GM12864 (cell line): ENCODE measurements around the gene PTPN14.

Experiments
- DNase-seq: peaks from one replicate; pipeline ENCODE4 v3.0.0-alpha.2; 2011; ENCODE audit warnings: low read depth
- H3K4me3 ChIP-seq: 2 replicates; pipeline ENCODE4 v1.5.1; 2011; ENCODE audit warnings: mild to moderate bottlenecking, low read depth, low read length, control low read depth
- TF ChIP-seq, protein P1 (sequence below): IDR thresholded peaks from 2 replicates; pipeline ENCODE4 v1.5.1; 2011; ENCODE audit warnings: low read depth, mild to moderate bottlenecking, moderate library complexity, low read length, control low read depth, inconsistent platforms; ENCODE audit errors: missing control alignments

The PTPN14 gene

DNA sequence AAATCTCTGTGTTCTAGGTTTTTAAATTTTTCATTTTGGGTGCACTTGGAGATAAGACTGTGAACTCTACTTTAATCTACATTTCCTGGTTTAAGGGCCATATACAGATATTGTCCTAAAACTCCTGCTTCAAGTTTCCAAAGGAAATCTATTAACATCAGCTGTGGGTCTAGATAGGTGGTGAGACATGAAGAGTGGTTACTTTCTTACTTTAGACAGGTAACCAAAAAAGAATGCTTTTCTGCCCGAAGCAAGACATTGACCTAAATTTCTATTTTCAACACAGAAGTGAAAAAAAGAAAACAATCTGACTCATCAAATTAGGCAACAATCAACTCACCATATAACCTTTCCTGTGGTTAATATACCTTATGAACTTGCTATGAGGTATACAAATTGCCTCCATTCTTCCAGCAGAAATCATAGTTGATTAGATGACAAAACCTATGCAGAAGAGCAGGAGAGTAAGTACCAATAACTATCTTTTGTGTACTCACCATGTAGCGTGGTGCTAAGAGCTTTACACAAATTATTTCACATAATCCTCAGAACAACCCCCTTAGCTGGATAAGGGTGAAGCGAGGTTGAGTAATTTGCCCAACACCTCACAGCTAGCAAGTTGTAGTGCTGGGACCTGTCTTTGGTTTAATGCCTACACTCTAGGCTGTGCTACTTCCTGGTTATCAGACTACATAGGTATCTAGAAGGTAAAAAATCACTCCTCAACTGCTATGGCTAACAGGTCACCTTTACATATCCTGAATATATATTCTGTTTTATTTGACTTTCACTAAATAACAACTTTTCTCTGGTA is 23.4 kb upstream of the PTPN14 start:
- no peak overlapping the region for H3K4me3 ChIP-seq
- TF ChIP-seq, protein P1, sequence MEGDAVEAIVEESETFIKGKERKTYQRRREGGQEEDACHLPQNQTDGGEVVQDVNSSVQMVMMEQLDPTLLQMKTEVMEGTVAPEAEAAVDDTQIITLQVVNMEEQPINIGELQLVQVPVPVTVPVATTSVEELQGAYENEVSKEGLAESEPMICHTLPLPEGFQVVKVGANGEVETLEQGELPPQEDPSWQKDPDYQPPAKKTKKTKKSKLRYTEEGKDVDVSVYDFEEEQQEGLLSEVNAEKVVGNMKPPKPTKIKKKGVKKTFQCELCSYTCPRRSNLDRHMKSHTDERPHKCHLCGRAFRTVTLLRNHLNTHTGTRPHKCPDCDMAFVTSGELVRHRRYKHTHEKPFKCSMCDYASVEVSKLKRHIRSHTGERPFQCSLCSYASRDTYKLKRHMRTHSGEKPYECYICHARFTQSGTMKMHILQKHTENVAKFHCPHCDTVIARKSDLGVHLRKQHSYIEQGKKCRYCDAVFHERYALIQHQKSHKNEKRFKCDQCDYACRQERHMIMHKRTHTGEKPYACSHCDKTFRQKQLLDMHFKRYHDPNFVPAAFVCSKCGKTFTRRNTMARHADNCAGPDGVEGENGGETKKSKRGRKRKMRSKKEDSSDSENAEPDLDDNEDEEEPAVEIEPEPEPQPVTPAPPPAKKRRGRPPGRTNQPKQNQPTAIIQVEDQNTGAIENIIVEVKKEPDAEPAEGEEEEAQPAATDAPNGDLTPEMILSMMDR, result no peak
- no peak for DNase-seq

DNA sequence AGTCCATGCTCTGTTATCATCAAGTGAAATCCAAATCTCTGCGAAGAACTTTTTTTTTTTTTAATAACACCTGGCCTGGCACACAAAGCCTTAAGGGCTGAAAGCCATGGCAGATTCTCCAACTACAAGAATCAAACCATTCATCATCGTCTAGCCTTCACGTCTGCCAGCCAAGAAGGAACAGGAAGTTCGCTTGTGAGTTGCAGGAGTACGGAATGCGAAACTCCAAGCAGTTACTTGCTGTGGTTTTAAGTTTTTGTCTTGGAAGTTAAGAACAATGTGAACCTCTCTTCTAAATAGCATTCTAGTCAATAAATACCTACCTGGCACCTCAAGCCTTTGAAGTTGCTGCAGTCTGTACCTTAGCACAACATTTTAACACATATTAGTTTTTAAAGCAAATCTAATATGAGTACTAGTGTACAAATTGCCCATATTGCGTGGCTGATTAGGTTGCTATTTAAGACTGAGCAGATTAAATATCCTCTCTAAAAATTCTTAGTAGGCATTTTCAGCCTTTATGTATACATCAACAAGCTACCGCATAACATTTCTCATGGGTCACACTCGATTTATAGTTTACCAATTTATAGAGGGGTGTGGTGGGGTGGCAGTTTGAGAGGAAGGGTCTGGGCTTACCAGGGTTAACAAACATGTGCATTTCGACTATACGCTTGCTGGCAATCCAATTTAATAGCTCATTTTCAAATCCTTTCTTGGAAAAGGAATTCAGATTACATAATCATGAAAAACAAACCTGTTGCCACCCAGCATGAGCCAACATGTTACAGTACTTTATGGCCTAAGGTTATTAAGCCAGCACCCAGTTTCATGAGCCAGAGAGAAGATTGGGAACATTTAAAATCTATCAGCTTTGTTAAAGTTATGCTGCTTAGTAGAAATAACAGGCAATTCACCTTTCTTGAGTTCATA is 22.2 kb upstream of the PTPN14 start:
- no peak overlapping the region for H3K4me3 ChIP-seq
- no peak for DNase-seq
- TF ChIP-seq, protein P1, result no peak

DNA sequence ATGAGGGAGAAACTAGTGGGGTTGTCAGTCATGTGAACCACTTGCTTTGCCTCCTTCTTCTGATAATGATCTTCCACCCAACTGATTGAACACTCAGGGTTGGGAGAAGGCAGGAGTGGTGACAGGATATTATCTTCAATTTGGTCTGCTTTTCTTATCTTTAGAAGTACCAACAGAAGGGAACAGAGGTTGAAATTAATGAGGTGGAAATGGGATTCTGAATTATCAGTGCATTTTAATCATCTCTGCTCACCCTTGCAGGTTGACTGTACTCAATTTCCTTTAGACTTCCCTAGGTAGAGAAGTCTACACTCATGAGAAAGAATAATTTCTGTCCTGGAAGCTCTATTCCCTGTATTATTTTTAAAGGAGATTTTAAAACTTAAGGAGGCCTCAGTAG is 19.9 kb upstream of the PTPN14 start:
- TF ChIP-seq, protein P1, result no peak
- no peak overlapping the region for H3K4me3 ChIP-seq
- no peak for DNase-seq

DNA sequence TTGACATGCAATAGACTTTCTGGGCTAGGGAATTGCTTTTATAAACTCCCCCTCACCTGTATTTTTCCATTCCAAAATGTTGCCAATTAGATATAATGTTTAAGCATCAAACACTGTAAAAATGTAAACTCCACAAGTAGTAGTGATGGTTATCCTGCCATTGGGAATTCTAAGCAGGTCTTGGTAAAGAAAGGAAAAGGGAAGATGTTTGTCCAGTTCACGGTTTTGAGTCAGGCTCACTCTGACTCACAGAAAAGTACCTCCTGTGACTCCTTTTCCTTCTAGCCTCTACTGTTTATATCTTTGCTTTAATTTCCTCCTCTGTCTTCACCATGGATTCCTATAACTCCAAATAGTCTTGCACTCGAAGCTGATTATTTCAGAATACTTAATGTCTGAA is 19.0 kb upstream of the PTPN14 start:
- TF ChIP-seq, protein P1, result no peak
- no peak overlapping the region for H3K4me3 ChIP-seq
- DNase-seq, result no peak

DNA sequence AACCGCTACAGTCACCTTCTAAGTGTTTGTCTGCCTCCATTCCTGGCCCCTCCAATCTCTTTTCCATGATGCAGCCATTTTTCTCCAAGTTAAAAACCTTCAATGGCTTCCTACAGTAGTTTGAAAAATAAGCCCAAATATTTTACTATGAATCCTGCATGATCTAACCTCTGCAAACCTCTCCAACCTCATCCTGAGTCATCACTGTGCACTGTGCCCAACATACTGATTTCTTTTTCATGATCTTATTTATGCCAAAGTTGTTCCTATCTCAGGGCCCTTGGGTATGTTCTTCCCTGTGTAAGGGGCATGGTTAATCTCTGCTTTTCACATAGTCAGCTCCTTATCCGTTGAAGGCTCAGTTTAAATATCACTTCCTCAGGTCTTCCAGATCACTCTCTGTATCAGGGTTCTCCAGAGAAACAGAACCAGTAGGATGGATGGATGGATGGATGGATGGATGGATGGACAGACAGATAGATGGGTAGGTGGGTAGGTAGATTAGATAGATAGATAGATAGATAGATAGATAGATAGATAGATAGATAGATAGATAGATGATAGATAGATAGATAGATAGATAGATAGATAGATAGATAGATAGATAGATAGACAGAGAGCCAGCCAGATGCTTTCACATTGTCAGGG is 18.1 kb upstream of the PTPN14 start:
- TF ChIP-seq, protein P1, result no peak
- no peak overlapping the region for H3K4me3 ChIP-seq
- no peak for DNase-seq

DNA sequence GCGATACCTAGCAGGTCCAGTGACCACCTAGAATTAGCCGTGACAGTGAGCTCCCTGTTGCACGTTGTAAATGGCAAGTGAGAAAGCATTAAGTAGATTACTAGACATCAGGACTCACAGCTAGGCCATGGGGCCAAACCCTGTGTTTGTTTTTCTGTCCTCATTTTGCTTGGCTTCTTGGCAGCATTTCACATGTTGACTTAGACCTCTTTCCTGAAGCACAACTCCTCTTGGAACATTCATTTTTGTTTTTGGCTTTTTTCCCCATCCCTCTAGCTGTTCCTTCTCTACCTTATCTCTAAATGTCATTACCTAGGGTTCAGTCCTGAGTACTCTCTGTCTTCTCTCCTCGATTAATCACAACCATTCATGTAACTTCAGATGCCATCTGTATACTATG is 16.9 kb upstream of the PTPN14 start:
- no peak overlapping the region for H3K4me3 ChIP-seq
- TF ChIP-seq, protein P1, result no peak
- no peak for DNase-seq
